ENCODE data around the gene ADPRS. TPM values are rescaled to one million over a fixed set of nuclear protein-coding genes. Genes with fewer than 3 reads are reported as not detected.

The ADPRS gene
- total RNA-seq, 1 donor from 2014 or later: 50.0 TPM

- Histone ChIP-seq H3K36me3 (ENCODE audit: control insufficient read depth, insufficient read depth, low read length) (peaks cover 17% of the 10 kb centered on the region), H3K4me3 (ENCODE audit: low read depth, low read length) (no peak overlapping the region), H3K27me3 (ENCODE audit: control insufficient read depth, insufficient read depth, low read length) (no peaks in the 10 kb centered on the region)
- no peak for FAIRE-seq
- no peak for TF ChIP-seq CTCF (IDR thresholded peaks at IDR 0.05; ENCODE audit: insufficient read depth, low read length, severe bottlenecking)
- no peak for DNase-seq (ENCODE audit: low read depth)
These were observed 48.5 kb downstream of the ADPRS start for GRCh38 chr1:36137226-36137625.

- Histone ChIP-seq H3K4me3 (ENCODE audit: low read depth, low read length) (no peak overlapping the region), H3K36me3 (ENCODE audit: control insufficient read depth, insufficient read depth, low read length) (peaks cover 17% of the 10 kb centered on the region), H3K27me3 (ENCODE audit: control insufficient read depth, insufficient read depth, low read length) (no peaks in the 10 kb centered on the region)
- no peak for DNase-seq (ENCODE audit: low read depth)
- no peak for FAIRE-seq
- TF ChIP-seq CTCF (IDR thresholded peaks at IDR 0.05; ENCODE audit: insufficient read depth, low read length, severe bottlenecking): no peak
These were observed 49.1 kb downstream of the ADPRS start for GRCh38 chr1:36137776-36138175.

GRCh38 chr1:36139521-36139920, 50.8 kb downstream of the ADPRS start:
- Histone ChIP-seq H3K36me3 (ENCODE audit: control insufficient read depth, insufficient read depth, low read length) (peaks cover 17% of the 10 kb centered on the region), H3K27me3 (ENCODE audit: control insufficient read depth, insufficient read depth, low read length) (no peaks in the 10 kb centered on the region), H3K4me3 (ENCODE audit: low read depth, low read length) (no peak overlapping the region)
- TF ChIP-seq CTCF (IDR thresholded peaks at IDR 0.05; ENCODE audit: insufficient read depth, low read length, severe bottlenecking): no peak
- no peak for FAIRE-seq
- DNase-seq (ENCODE audit: low read depth): no peak

- H3K36me3 ChIP-seq (ENCODE audit: control insufficient read depth, insufficient read depth, low read length): peaks cover 13% of the 10 kb centered on the region
- no peak for FAIRE-seq
These were observed 53.4 kb downstream of the ADPRS start for GRCh38 chr1:36142121-36142520.

GRCh38 chr1:36143424-36143823, 54.7 kb downstream of the ADPRS start:
- no peak for TF ChIP-seq CTCF (IDR thresholded peaks at IDR 0.05; ENCODE audit: insufficient read depth, low read length, severe bottlenecking)
- FAIRE-seq (no peak), DNase-seq (ENCODE audit: low read depth) (no peak)
- no peaks in the 10 kb centered on the region for H3K27me3 ChIP-seq (ENCODE audit: control insufficient read depth, insufficient read depth, low read length)
- peaks cover 7% of the 10 kb centered on the region for H3K36me3 ChIP-seq (ENCODE audit: control insufficient read depth, insufficient read depth, low read length)
- H3K4me3 ChIP-seq (ENCODE audit: low read depth, low read length): no peak overlapping the region

More at GRCh38 chr1:36142121-36142520, 53.4 kb downstream of the ADPRS start:
- Histone ChIP-seq H3K4me3 (ENCODE audit: low read depth, low read length) (no peak overlapping the region), H3K27me3 (ENCODE audit: control insufficient read depth, insufficient read depth, low read length) (no peaks in the 10 kb centered on the region)
- no peak for DNase-seq (ENCODE audit: low read depth)
- no peak for TF ChIP-seq CTCF (IDR thresholded peaks at IDR 0.05; ENCODE audit: insufficient read depth, low read length, severe bottlenecking)

Other genes starting within 250 kb of the ADPRS start
- gene AGO1, start 205.7 kb upstream of the ADPRS start, total RNA-seq: 3.9 and 5.2 TPM in 2 replicates
- 9.5 and 9.6 TPM in 2 replicates for gene AGO3, start 157.8 kb upstream of the ADPRS start, total RNA-seq
- under 0.01 and 0.26 TPM in 2 replicates for gene TEKT2, start 4.8 kb upstream of the ADPRS start, total RNA-seq
- gene COL8A2, start 36.3 kb downstream of the ADPRS start, total RNA-seq: 1.6 and 3.3 TPM in 2 replicates
- 86.8 and 105 TPM in 2 replicates for gene TRAPPC3, start 60.6 kb downstream of the ADPRS start, total RNA-seq
- gene MAP7D1, start 67.3 kb downstream of the ADPRS start, total RNA-seq: 54.5 and 75.1 TPM in 2 replicates
- gene THRAP3, start 135.6 kb downstream of the ADPRS start, total RNA-seq: 82.3 and 82.4 TPM in 2 replicates
- gene SH3D21, start 217.5 kb downstream of the ADPRS start, total RNA-seq: 2.6 and 6.9 TPM in 2 replicates
- 17.4 and 20.5 TPM in 2 replicates for gene EVA1B, start 234.8 kb downstream of the ADPRS start, total RNA-seq